ENCODE results near the gene LRIG1.

Gene LRIG1

GRCh38 chr3:66532160-66532587 is 31.4 kb upstream of the LRIG1 start:
- TF ChIP-seq TAF1 (IDR thresholded peaks at IDR 0.05; ENCODE audit: borderline replicate concordance, low read depth, low read length) (no peak), POLR2A (IDR thresholded peaks at IDR 0.05; ENCODE audit: low read depth, low read length) (no peak), POLR2AphosphoS5 (IDR thresholded peaks at IDR 0.05; ENCODE audit: low read depth, low read length) (no peak)
- no peak for DNase-seq (ENCODE audit: insufficient read length)
- FAIRE-seq = no peak

GRCh38 chr3:66531256-66531655 is 30.4 kb upstream of the LRIG1 start:
- no peak for FAIRE-seq
- no peak for DNase-seq (ENCODE audit: insufficient read length)
- no peak for TF ChIP-seq POLR2A (IDR thresholded peaks at IDR 0.05; ENCODE audit: low read depth, low read length)
- no peak for TF ChIP-seq POLR2AphosphoS5 (IDR thresholded peaks at IDR 0.05; ENCODE audit: low read depth, low read length)
- no peak for TF ChIP-seq TAF1 (IDR thresholded peaks at IDR 0.05; ENCODE audit: borderline replicate concordance, low read depth, low read length)

GRCh38 chr3:66527246-66527645 is 26.4 kb upstream of the LRIG1 start:
- DNase-seq (ENCODE audit: insufficient read length) (no peak), FAIRE-seq (no peak)
- TF ChIP-seq POLR2AphosphoS5 (IDR thresholded peaks at IDR 0.05; ENCODE audit: low read depth, low read length) = no peak
- TF ChIP-seq POLR2A (IDR thresholded peaks at IDR 0.05; ENCODE audit: low read depth, low read length) = no peak
- no peak for TF ChIP-seq TAF1 (IDR thresholded peaks at IDR 0.05; ENCODE audit: borderline replicate concordance, low read depth, low read length)

GRCh38 chr3:66525771-66526170 is 24.9 kb upstream of the LRIG1 start:
- no peak for TF ChIP-seq POLR2A (IDR thresholded peaks at IDR 0.05; ENCODE audit: low read depth, low read length)
- no peak for TF ChIP-seq POLR2AphosphoS5 (IDR thresholded peaks at IDR 0.05; ENCODE audit: low read depth, low read length)
- TF ChIP-seq TAF1 (IDR thresholded peaks at IDR 0.05; ENCODE audit: borderline replicate concordance, low read depth, low read length) = no peak
- DNase-seq (ENCODE audit: insufficient read length) = no peak
- FAIRE-seq = no peak

- FAIRE-seq (no peak), DNase-seq (ENCODE audit: insufficient read length) (no peak)
- no peak for TF ChIP-seq TAF1 (IDR thresholded peaks at IDR 0.05; ENCODE audit: borderline replicate concordance, low read depth, low read length)
- no peak for TF ChIP-seq POLR2AphosphoS5 (IDR thresholded peaks at IDR 0.05; ENCODE audit: low read depth, low read length)
- TF ChIP-seq POLR2A (IDR thresholded peaks at IDR 0.05; ENCODE audit: low read depth, low read length) = no peak
These were observed 19.9 kb upstream of the LRIG1 start for GRCh38 chr3:66520724-66521123.

GRCh38 chr3:66518644-66519043 is 17.8 kb upstream of the LRIG1 start:
- DNase-seq (ENCODE audit: insufficient read length) (no peak), FAIRE-seq (no peak)
- TF ChIP-seq POLR2AphosphoS5 (IDR thresholded peaks at IDR 0.05; ENCODE audit: low read depth, low read length) (no peak), POLR2A (IDR thresholded peaks at IDR 0.05; ENCODE audit: low read depth, low read length) (no peak), TAF1 (IDR thresholded peaks at IDR 0.05; ENCODE audit: borderline replicate concordance, low read depth, low read length) (no peak)

- FAIRE-seq (no peak), DNase-seq (ENCODE audit: insufficient read length) (no peak)
- TF ChIP-seq POLR2A (IDR thresholded peaks at IDR 0.05; ENCODE audit: low read depth, low read length) = no peak
- TF ChIP-seq POLR2AphosphoS5 (IDR thresholded peaks at IDR 0.05; ENCODE audit: low read depth, low read length) = no peak
- no peak for TF ChIP-seq TAF1 (IDR thresholded peaks at IDR 0.05; ENCODE audit: borderline replicate concordance, low read depth, low read length)
These were observed 17.3 kb upstream of the LRIG1 start for GRCh38 chr3:66518126-66518525.

- FAIRE-seq (no peak), DNase-seq (ENCODE audit: insufficient read length) (no peak)
- TF ChIP-seq TAF1 (IDR thresholded peaks at IDR 0.05; ENCODE audit: borderline replicate concordance, low read depth, low read length) (no peak), POLR2A (IDR thresholded peaks at IDR 0.05; ENCODE audit: low read depth, low read length) (no peak), POLR2AphosphoS5 (IDR thresholded peaks at IDR 0.05; ENCODE audit: low read depth, low read length) (no peak)
These were observed 16.4 kb upstream of the LRIG1 start for GRCh38 chr3:66517241-66517640.

- DNase-seq (ENCODE audit: insufficient read length) (no peak), FAIRE-seq (no peak)
- TF ChIP-seq POLR2A (IDR thresholded peaks at IDR 0.05; ENCODE audit: low read depth, low read length) (no peak), POLR2AphosphoS5 (IDR thresholded peaks at IDR 0.05; ENCODE audit: low read depth, low read length) (no peak), TAF1 (IDR thresholded peaks at IDR 0.05; ENCODE audit: borderline replicate concordance, low read depth, low read length) (no peak)
These were observed 7.6 kb upstream of the LRIG1 start for GRCh38 chr3:66508461-66508860.

GRCh38 chr3:66507423-66508260 is 6.8 kb upstream of the LRIG1 start:
- FAIRE-seq = no peak
- DNase-seq (ENCODE audit: insufficient read length) = no peak
- no peak for TF ChIP-seq TAF1 (IDR thresholded peaks at IDR 0.05; ENCODE audit: borderline replicate concordance, low read depth, low read length)
- no peak for TF ChIP-seq POLR2A (IDR thresholded peaks at IDR 0.05; ENCODE audit: low read depth, low read length)
- no peak for TF ChIP-seq POLR2AphosphoS5 (IDR thresholded peaks at IDR 0.05; ENCODE audit: low read depth, low read length)

GRCh38 chr3:66506154-66506553 is 5.3 kb upstream of the LRIG1 start:
- DNase-seq (ENCODE audit: insufficient read length) (no peak), FAIRE-seq (no peak)
- TF ChIP-seq TAF1 (IDR thresholded peaks at IDR 0.05; ENCODE audit: borderline replicate concordance, low read depth, low read length) (no peak), POLR2AphosphoS5 (IDR thresholded peaks at IDR 0.05; ENCODE audit: low read depth, low read length) (no peak), POLR2A (IDR thresholded peaks at IDR 0.05; ENCODE audit: low read depth, low read length) (no peak)

Data from GM12892 (cell line).